Measurements from ENCODE around the gene IRF2BPL. TPM values are rescaled to one million over a fixed set of nuclear protein-coding genes. Genes with fewer than 3 reads are reported as not detected.

The IRF2BPL gene
- polyA plus RNA-seq, 1 donor (not counting 4 experiments of a cell fraction or from before 2014, with no cell fraction given): 5.6 TPM

DNA sequence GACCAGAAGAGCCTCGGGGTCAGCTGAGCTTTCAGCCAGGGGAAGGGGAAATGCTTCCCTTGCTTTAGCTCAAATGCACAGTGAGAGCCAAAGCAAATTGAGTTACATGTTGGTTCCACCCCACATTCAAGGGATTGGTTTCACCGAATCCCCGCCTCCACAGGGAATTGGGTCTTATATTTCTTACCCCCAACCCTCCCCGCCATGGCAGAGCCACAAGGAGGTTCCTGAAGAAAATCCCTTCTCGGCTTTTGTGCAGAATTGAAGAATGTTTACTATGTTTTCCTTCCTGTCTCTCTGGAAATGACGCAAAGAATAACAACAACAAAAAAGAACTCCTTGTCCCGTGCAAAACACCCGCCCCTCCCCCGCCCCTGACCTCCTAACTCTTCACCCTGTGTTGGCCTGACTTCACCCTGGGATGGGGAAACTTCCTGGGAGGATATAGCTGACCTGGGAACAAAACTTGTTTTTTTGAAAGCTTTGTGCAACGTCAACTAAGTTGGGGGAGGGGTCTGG, 47.7 kb upstream of the IRF2BPL start:
- Histone ChIP-seq H3K4me3 (ENCODE audit: control insufficient read depth in 2 of 3, extremely low read depth in 1 of 3, insufficient read depth in 2 of 3, low read depth in 1 of 3, low read length in 3 of 3) (no peak overlapping the region), H4K20me1 (ENCODE audit: control insufficient read depth, extremely low read depth, insufficient read depth, low read length) (no peaks in the 10 kb centered on the region), H2AFZ (ENCODE audit: control insufficient read depth, low read length) (no peak overlapping the region), H3K9me1 (ENCODE audit: control insufficient read depth, extremely low read depth, insufficient read depth, low read length) (no peaks in the 10 kb centered on the region), H3K9ac (ENCODE audit: control insufficient read depth, extremely low read depth, insufficient read depth, low read length) (no peak overlapping the region), H3K27ac (ENCODE audit: control insufficient read depth, insufficient read depth, low read length) (no peak overlapping the region), H3K4me1 (ENCODE audit: control insufficient read depth, extremely low read depth, insufficient read depth, low read length) (peaks cover 5% of the 10 kb centered on the region), H3K9me3 (ENCODE audit: control insufficient read depth, low read depth, low read length) (no peaks in the 10 kb centered on the region), H3K27me3 (ENCODE audit: control insufficient read depth, extremely low read depth, insufficient read depth, low read length) (no peaks in the 10 kb centered on the region), H3K79me2 (ENCODE audit: control insufficient read depth, insufficient read depth, low read length) (no peaks in the 10 kb centered on the region), H3K4me2 (ENCODE audit: control insufficient read depth, extremely low read depth, insufficient read depth, low read depth, low read length) (no peak overlapping the region), H3K36me3 (ENCODE audit: control insufficient read depth in 2 of 2, extremely low read depth in 1 of 2, insufficient read depth in 2 of 2, low read length in 2 of 2) (no peaks in the 10 kb centered on the region)
- DNase-seq (ENCODE audit: low read depth, low spot score) (no peak), FAIRE-seq (no peak)
- dilution Hi-C loops (cut with MboI; ENCODE audit: extremely low pct_ligation_motif_present, low sequenced_read_pairs): no loop called here
- TF ChIP-seq, protein P1, sequence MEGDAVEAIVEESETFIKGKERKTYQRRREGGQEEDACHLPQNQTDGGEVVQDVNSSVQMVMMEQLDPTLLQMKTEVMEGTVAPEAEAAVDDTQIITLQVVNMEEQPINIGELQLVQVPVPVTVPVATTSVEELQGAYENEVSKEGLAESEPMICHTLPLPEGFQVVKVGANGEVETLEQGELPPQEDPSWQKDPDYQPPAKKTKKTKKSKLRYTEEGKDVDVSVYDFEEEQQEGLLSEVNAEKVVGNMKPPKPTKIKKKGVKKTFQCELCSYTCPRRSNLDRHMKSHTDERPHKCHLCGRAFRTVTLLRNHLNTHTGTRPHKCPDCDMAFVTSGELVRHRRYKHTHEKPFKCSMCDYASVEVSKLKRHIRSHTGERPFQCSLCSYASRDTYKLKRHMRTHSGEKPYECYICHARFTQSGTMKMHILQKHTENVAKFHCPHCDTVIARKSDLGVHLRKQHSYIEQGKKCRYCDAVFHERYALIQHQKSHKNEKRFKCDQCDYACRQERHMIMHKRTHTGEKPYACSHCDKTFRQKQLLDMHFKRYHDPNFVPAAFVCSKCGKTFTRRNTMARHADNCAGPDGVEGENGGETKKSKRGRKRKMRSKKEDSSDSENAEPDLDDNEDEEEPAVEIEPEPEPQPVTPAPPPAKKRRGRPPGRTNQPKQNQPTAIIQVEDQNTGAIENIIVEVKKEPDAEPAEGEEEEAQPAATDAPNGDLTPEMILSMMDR (optimal IDR thresholded peaks at IDR 0.05 in 1 of 3, IDR thresholded peaks at IDR 0.05 in 1 of 3, conservative IDR thresholded peaks at IDR 0.05 in 1 of 3; ENCODE audit: extremely low read depth in 1 of 3, insufficient read depth in 2 of 3, low read length in 3 of 3): no peak
- TF ChIP-seq EZH2 (IDR thresholded peaks at IDR 0.05; ENCODE audit: low read length): no peak

DNA sequence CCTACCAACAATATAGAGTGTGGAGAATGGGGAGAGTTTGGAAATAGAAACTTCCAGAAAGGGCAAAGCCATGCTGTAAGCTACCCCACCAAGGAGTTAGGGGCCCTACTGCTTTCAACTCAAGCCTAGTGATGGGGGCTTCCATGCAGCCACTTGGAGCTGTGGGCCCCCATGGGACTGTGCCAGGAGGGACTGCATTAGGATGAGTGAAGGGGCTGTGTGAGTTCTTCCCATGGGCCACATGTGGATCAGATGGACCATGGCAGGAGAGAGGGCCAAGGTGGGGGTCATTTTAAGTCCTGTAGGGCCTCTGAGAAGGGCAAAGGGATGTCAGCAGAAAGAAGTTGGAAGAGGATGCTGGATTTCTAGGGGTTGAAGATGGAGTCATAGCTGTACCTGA, 46.5 kb upstream of the IRF2BPL start:
- Histone ChIP-seq H3K27ac (ENCODE audit: control insufficient read depth, insufficient read depth, low read length) (no peak overlapping the region), H3K9me1 (ENCODE audit: control insufficient read depth, extremely low read depth, insufficient read depth, low read length) (no peaks in the 10 kb centered on the region), H3K9ac (ENCODE audit: control insufficient read depth, extremely low read depth, insufficient read depth, low read length) (no peak overlapping the region), H3K79me2 (ENCODE audit: control insufficient read depth, insufficient read depth, low read length) (no peaks in the 10 kb centered on the region), H3K27me3 (ENCODE audit: control insufficient read depth, extremely low read depth, insufficient read depth, low read length) (no peaks in the 10 kb centered on the region), H4K20me1 (ENCODE audit: control insufficient read depth, extremely low read depth, insufficient read depth, low read length) (no peaks in the 10 kb centered on the region), H3K4me2 (ENCODE audit: control insufficient read depth, extremely low read depth, insufficient read depth, low read depth, low read length) (no peak overlapping the region), H3K4me3 (ENCODE audit: control insufficient read depth in 2 of 3, extremely low read depth in 1 of 3, insufficient read depth in 2 of 3, low read depth in 1 of 3, low read length in 3 of 3) (no peak overlapping the region), H3K9me3 (ENCODE audit: control insufficient read depth, low read depth, low read length) (no peaks in the 10 kb centered on the region), H3K36me3 (ENCODE audit: control insufficient read depth in 2 of 2, extremely low read depth in 1 of 2, insufficient read depth in 2 of 2, low read length in 2 of 2) (no peaks in the 10 kb centered on the region), H3K4me1 (ENCODE audit: control insufficient read depth, extremely low read depth, insufficient read depth, low read length) (peaks cover 5% of the 10 kb centered on the region), H2AFZ (ENCODE audit: control insufficient read depth, low read length) (no peak overlapping the region)
- dilution Hi-C loops (cut with MboI; ENCODE audit: extremely low pct_ligation_motif_present, low sequenced_read_pairs): no loop called here
- no peak for TF ChIP-seq EZH2 (IDR thresholded peaks at IDR 0.05; ENCODE audit: low read length)
- TF ChIP-seq, protein P1 (optimal IDR thresholded peaks at IDR 0.05 in 1 of 3, IDR thresholded peaks at IDR 0.05 in 1 of 3, conservative IDR thresholded peaks at IDR 0.05 in 1 of 3; ENCODE audit: extremely low read depth in 1 of 3, insufficient read depth in 2 of 3, low read length in 3 of 3): no peak
- FAIRE-seq (no peak), DNase-seq (ENCODE audit: low read depth, low spot score) (no peak)
